HG03432 (cell line): ENCODE results near the gene DNM3.
A peak's percentile ranks its signal among the peaks of the same experiment; 100 is the strongest.
"Not testable (repeated sequence)": the region's sequence is repeated elsewhere in the genome, so short reads cannot be mapped to it uniquely, and the experiment has no call there.

Experiments
- ATAC-seq: cut with Tn5 transposase; IDR thresholded peaks from one replicate; pipeline ENCODE4 v1.9.1; 2021; ENCODE audit warnings: mild to moderate bottlenecking, moderate library complexity; ENCODE audit not compliant: unreplicated experiment

The DNM3 gene

DNA sequence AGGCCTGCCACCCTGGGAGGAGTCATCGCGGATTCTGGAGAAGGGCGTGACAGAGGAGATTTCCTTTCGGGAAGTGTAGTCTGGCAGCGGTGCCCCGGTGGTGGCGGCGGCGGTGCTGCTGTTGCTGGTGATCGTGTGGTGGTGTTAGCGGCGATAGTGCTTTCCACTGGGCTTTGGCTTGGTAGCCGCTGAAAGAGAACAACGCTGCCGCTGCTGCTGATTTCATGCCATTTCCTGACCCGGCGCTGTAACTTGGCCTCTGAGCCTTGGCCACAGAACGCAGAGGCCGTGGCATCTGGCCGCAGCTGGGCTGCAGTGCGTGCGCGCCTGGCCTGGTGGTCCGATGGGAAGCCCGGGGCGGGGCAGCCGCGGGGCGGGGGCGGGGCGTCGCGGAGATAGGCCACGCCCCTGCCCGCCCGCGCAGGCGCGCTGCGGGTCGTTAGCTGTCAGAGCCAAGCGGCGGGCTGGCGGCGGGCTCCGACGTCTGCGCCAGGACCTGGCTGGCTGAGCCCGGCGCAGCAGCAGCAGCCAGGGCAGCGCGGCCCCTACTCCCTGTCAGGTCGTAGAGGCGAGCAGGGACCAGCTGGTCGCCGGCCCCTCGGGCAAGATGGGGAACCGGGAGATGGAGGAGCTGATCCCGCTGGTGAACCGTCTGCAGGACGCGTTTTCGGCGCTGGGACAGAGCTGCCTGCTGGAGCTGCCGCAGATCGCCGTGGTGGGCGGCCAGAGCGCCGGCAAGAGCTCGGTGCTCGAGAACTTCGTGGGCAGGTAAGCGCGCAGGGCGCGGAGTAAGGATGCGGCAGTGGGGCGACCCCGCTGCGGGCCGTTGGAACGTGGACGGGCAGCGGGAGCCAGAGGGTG is at the start of gene DNM3:
DNM3 (plus strand) TSS at position 449 of the 861 bp plus-strand sequence; CDS start at position 608, 159 bp downstream.
- peak; percentile 93 for ATAC-seq

- ATAC-seq: no peak
These were observed 48.5 kb upstream of the DNM3 start for GRCh38 chr1:171792656-171793369.

- ATAC-seq: no peak
These were observed 47.7 kb upstream of the DNM3 start for GRCh38 chr1:171793636-171794035.

GRCh38 chr1:171794085-171794484 is 47.2 kb upstream of the DNM3 start:
- ATAC-seq: no peak

- no peak for ATAC-seq
These were observed 44.7 kb upstream of the DNM3 start for GRCh38 chr1:171796592-171796991.

GRCh38 chr1:171798311-171798710 is 43.0 kb upstream of the DNM3 start:
- no peak for ATAC-seq

DNA sequence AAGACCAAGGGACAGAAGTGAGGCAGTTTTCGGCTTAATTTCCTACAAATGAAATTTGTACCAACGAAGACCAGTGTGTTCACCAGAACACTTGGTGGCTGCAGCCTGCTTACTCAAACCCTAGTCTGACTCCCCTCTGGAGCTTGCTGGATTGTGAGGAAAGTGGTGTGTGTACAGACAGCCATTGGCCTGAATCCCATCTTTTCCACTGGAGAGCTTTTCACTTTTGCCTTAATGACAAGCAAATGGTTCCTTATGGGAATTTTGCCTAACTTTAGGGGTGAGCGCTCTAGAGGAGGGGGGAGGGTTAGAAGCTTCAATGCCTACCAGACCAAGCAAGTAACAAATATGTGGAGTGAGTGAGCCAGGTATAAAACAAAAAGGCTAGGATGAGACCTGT is 42.5 kb upstream of the DNM3 start:
- ATAC-seq: no peak

DNA sequence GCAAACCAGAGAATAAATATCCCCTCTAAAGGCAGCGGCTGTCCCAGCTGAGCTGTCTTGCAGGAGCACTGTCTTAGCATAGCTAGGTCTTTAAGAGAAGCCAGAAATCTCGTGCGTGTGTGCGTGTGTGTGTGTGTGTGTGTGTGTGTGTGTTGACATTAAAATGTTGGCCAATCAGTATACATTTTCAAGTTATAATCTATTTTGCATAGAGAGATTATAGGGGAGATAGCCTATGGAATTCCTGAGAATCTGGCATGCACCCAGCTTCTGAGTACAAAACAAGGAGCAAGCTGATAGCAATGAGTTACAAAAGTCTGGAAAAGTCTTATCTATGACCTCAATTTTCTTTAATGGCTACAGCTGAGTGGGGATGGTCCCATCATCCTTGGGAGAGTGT is 42.1 kb upstream of the DNM3 start:
- ATAC-seq: no peak

- ATAC-seq: not testable (repeated sequence)
These were observed 41.6 kb upstream of the DNM3 start for GRCh38 chr1:171799698-171800097.

DNA sequence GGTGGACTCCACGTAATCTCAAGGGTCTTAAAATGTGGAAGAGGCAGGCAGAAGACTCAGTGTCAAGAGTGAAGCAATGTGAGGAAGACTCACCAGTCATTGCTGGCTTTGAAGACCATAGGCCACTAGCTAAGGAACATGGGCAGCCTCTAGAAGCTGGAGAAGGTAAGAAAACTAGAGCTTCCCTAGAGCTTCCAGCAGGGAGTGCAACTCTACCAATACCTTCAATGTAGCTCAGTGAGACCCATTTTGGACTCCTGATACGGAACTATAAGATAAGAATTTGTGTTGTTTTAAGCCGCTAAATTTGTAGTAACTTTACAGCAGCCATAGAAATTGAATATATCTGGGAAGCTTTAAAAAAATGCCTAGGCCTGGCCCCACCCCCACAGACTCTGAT is 41.0 kb upstream of the DNM3 start:
- no peak for ATAC-seq

GRCh38 chr1:171800851-171801250 is 40.4 kb upstream of the DNM3 start:
- no peak for ATAC-seq

GRCh38 chr1:171801487-171801891 is 39.8 kb upstream of the DNM3 start:
- no peak for ATAC-seq

DNA sequence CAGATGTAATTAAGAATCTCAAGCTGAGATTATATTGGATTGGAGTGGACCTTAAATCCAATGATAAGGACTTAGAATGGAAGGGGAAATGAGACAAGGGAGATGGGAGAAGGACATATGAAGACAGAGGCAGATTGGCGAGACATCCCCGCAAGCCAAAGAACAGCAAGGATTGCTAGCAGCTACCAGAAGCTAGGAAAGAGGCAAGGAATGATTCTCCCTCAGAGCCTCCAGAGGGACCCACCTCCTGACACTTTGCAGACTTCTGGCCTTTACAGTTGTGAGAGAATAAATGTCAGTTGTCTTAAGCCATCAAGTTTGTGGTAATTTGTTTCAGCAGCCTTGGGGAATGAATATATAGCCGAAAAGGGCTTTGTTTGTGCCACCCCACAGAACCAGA is 39.1 kb upstream of the DNM3 start:
- no peak for ATAC-seq

GRCh38 chr1:171803045-171803444 is 38.3 kb upstream of the DNM3 start:
- ATAC-seq: no peak

DNA sequence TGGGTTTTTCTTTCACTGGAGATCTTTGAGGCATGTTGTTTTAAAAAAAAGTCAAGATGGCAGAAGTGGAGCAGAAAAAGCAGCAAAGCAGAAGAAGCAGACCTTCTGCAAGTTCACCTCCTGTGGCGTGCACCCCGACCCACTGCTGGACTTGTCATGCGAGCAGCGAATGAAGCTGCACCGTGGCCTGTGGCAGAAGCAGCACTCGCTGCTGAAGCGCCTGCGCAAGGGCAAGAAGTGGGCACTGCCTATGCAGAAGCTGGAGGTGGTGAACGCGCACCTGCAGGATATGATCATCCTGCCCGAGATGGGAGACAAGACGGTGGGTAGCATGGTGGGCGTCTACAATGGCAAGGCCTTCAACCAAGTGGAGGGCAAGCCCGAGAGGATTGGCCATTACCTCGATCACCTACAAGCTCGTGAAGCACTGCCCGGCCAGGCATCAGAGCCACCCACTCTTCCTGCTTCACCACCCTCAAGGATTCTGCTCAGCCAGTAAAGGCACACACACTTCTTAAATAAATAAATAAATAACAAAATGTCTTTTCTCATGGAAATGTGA is 37.8 kb upstream of the DNM3 start:
- ATAC-seq: no peak

- ATAC-seq: peak; percentile 90
These were observed 35.7 kb upstream of the DNM3 start for GRCh38 chr1:171805395-171806115.

DNA sequence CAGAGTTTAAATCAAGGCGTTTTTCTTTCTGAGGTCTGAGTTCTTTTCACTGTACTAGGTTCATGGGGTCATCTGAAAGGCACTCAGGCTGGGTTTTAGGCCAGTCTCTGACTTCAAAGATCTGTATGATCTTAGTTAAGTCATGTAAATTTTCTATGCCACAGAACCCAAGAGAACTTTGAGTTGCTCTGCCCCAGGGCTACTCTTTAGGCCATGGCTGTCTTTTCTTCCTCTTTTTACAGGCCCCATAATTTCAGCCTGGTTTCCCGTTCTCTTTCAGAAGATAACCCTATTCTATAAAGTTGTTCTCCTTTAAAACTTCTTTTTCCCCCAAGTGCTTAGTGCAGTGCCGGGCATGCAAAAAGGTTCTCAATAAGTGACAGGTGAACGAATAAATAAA is 33.7 kb upstream of the DNM3 start:
- no peak for ATAC-seq

DNA sequence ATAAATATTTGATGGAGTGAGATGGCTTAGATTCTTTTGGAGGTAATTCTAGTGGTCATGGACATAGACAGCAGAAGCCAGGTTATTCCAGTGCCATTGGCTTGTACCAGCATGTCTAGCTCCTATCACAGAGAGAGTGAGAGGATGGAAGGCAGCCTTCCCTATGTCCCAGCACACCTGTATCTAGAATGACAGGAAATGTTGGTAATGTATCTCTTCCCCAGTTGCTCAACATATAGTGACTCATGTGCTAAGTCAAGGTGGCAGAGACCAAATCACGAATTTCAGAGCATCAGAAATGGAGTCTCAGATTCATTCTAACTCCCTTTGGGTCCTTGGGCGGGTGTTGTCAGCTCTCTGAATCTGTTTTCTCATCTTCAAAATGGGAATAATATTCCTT is 31.5 kb upstream of the DNM3 start:
- ATAC-seq: no peak

DNA sequence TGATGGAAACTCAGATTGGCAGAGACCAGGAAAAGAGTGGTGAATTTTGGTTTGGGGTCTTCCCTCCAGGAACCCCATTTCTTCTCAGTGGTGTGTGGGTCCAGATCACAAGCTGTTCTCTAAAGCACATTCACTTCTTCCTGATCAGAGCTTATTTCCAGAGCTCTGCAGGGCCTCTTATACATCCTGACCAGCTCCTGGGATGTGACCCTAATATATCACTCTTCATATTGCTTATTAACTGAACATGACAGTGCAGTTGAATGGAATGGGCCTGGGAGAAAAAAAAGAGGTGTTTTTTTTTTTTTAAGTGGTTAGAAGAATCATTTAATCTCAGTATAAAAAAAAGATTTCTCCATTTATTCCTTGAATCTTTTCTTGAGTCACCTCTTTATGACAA is 29.6 kb upstream of the DNM3 start:
- no peak for ATAC-seq

DNA sequence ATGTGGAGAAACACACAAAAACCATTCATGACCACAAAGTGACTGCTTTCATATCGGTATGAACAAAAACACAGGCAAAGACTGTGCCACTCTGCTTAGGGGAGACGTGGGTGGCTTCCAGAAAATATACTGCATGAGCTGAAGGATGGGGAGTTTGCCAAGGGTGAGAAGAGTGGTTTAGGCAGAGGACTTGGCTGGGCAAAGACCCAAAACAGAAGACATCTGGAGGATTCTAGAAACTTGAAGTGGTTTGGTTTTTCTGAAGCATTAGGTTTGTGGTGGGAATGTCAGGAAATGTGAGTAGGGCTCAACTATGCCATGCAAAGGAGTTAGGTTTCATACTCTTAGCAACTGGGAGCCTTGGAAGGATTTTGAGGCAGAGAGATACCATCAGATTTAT is 26.6 kb upstream of the DNM3 start:
- no peak for ATAC-seq

DNA sequence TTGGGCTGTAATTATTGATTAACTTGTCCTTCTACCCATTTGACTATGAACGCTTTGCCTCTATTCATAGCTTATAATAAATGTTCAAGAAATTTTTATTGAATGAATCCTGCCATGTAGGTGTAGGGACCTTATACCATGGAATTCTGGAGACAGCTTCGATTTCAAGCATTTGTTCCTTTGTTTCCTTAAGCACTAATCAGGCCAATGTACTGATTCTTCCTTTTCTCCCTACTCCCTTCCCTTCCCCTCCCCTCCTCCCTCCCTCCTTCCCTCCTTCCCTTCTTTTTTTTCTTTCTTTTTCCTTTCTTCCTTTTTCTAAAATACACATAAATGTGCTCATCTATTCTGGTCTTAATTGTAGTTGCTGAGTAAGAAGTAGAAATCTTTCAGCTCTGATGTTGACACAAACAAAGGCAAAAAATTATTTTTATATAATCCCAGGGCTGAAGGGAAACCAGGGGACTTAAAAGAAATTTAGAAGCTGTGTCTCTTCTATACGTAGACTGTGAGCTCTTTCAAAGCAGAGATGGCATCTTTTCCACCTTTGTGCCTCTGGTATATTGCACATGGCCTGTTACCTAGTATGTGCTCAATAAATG is 24.9 kb upstream of the DNM3 start:
- ATAC-seq: no peak
